OCI-LY3 (cell line): ENCODE measurements around the gene EYS.

Source experiments
- H2AFZ ChIP-seq: fragments of 200-600, 300-600 bp; shearing (Covaris generic); 2 replicates; pipeline ENCODE4 v1.6.0; 2014; ENCODE audit warnings: antibody characterized with exemption, low read depth, low read length
- H3K27ac ChIP-seq: fragments of 200-600, 300-600 bp; sonication (generic); 2 replicates; pipeline ENCODE4 v1.5.1; 2014; ENCODE audit warnings: mild to moderate bottlenecking, low read length, moderate library complexity, mixed read lengths
- H3K27me3 ChIP-seq: fragments of 200-600, 300-600 bp; sonication (generic); 2 replicates; pipeline ENCODE4 v1.6.1; 2014; ENCODE audit warnings: low read depth, low read length, mixed read lengths
- H3K36me3 ChIP-seq: fragments of 200-600, 300-600 bp; sonication (generic); replicated peaks from 2 replicates; pipeline ENCODE3; 2014; ENCODE audit warnings: low read depth, low read length, mixed read lengths
- H3K4me1 ChIP-seq: fragments of 300-600, 200-600 bp; sonication (generic); 2 replicates; pipeline ENCODE4 v1.6.1; 2014; ENCODE audit warnings: low read length, mixed read lengths
- H3K4me2 ChIP-seq: fragments of 200-600, 300-600 bp; sonication (generic); 2 replicates; pipeline ENCODE4 v1.6.1; 2014; ENCODE audit warnings: low read length, mixed read lengths
- H3K4me3 ChIP-seq: fragments of 300-600, 200-600 bp; sonication (generic); 2 replicates; pipeline ENCODE4 v1.5.1; 2014; ENCODE audit warnings: antibody characterized with exemption, mild to moderate bottlenecking, low read length, moderate library complexity
- H3K79me2 ChIP-seq: fragments of 300-600, 200-600 bp; shearing (Covaris generic); 2 replicates; pipeline ENCODE4 v1.6.1; 2014; ENCODE audit warnings: mild to moderate bottlenecking, low read length, mixed read lengths
- H3K9ac ChIP-seq: fragments of 300-600, 200-600 bp; shearing (Covaris generic); 2 replicates; pipeline ENCODE4 v1.6.0; 2014; ENCODE audit warnings: mild to moderate bottlenecking, low read length, moderate library complexity
- H3K9me3 ChIP-seq: fragments of 200-600, 300-600 bp; shearing (Covaris generic); 2 replicates; pipeline ENCODE4 v1.6.1; 2014; ENCODE audit warnings: low read length, mixed read lengths; ENCODE audit not compliant: insufficient read depth
- H4K20me1 ChIP-seq: fragments of 200-600, 300-600 bp; sonication (generic); 2 replicates; pipeline ENCODE4 v1.6.1; 2016; ENCODE audit warnings: low read length, mixed read lengths; ENCODE audit not compliant: insufficient read depth
- CTCF ChIP-seq: fragments of 200-600, 300-600 bp; sonication (generic); IDR thresholded peaks from 2 replicates; pipeline ENCODE4 v1.5.1; 2014; ENCODE audit warnings: antibody characterized with exemption, low read length, low read depth
- EZH2phosphoT487 ChIP-seq: fragments of 200-600 bp; shearing (Covaris generic); IDR thresholded peaks from 2 replicates; pipeline ENCODE4 v1.6.1; 2018; ENCODE audit warnings: antibody characterized with exemption, mixed run types, low read depth

Gene EYS

GRCh38 chr6:64428186-64428585, 1278.8 kb downstream of the EYS start:
- Histone ChIP-seq H3K4me3 (no peak overlapping the region), H3K4me2 (no peak overlapping the region), H3K36me3 (no peaks in the 10 kb centered on the region), H3K79me2 (no peaks in the 10 kb centered on the region), H3K9ac (no peak overlapping the region), H2AFZ (no peak overlapping the region), H3K4me1 (no peaks in the 10 kb centered on the region), H4K20me1 (no peaks in the 10 kb centered on the region), H3K27ac (no peak overlapping the region), H3K27me3 (no peaks in the 10 kb centered on the region), H3K9me3 (no peaks in the 10 kb centered on the region)
- no peak for TF ChIP-seq EZH2phosphoT487
- no peak for TF ChIP-seq CTCF

- Histone ChIP-seq H3K27ac (no peak overlapping the region), H3K9me3 (peaks cover 12% of the 10 kb centered on the region)
- TF ChIP-seq CTCF (no peak), EZH2phosphoT487 (no peak)
Measured at GRCh38 chr6:64415926-64416325, 1291.1 kb downstream of the EYS start.

GRCh38 chr6:64411226-64411625, 1295.8 kb downstream of the EYS start:
- no peak overlapping the region for H3K9ac ChIP-seq
- TF ChIP-seq EZH2phosphoT487 = no peak
- TF ChIP-seq CTCF = no peak
- H3K4me3 ChIP-seq = no peak overlapping the region
- no peaks in the 10 kb centered on the region for H3K79me2 ChIP-seq
- no peaks in the 10 kb centered on the region for H3K27me3 ChIP-seq
- no peaks in the 10 kb centered on the region for H3K4me1 ChIP-seq
- H3K9me3 ChIP-seq = no peaks in the 10 kb centered on the region
- no peaks in the 10 kb centered on the region for H4K20me1 ChIP-seq
- H3K4me2 ChIP-seq = no peak overlapping the region
- H3K27ac ChIP-seq = no peak overlapping the region
- no peak overlapping the region for H2AFZ ChIP-seq
- H3K36me3 ChIP-seq = no peaks in the 10 kb centered on the region

More at GRCh38 chr6:64415926-64416325, 1291.1 kb downstream of the EYS start:
- Histone ChIP-seq H3K4me1 (no peaks in the 10 kb centered on the region), H3K79me2 (no peaks in the 10 kb centered on the region), H3K9ac (no peak overlapping the region), H3K36me3 (no peaks in the 10 kb centered on the region), H4K20me1 (no peaks in the 10 kb centered on the region), H3K4me3 (no peak overlapping the region), H3K4me2 (no peak overlapping the region), H2AFZ (no peak overlapping the region), H3K27me3 (no peaks in the 10 kb centered on the region)

GRCh38 chr6:64409948-64410347, 1297.1 kb downstream of the EYS start:
- no peaks in the 10 kb centered on the region for H3K36me3 ChIP-seq
- no peak overlapping the region for H3K4me3 ChIP-seq

GRCh38 chr6:64404396-64404795, 1302.6 kb downstream of the EYS start:
- no peak overlapping the region for H3K4me3 ChIP-seq
- no peak overlapping the region for H3K27ac ChIP-seq
- TF ChIP-seq EZH2phosphoT487 (no peak), CTCF (no peak)
- no peaks in the 10 kb centered on the region for H3K36me3 ChIP-seq
- no peak overlapping the region for H3K4me2 ChIP-seq
- no peaks in the 10 kb centered on the region for H4K20me1 ChIP-seq
- H3K79me2 ChIP-seq = no peaks in the 10 kb centered on the region
- H3K9me3 ChIP-seq = no peaks in the 10 kb centered on the region
- H3K4me1 ChIP-seq = no peaks in the 10 kb centered on the region
- H3K9ac ChIP-seq = no peak overlapping the region
- H3K27me3 ChIP-seq = no peaks in the 10 kb centered on the region
- H2AFZ ChIP-seq = no peak overlapping the region

More at GRCh38 chr6:64409948-64410347, 1297.1 kb downstream of the EYS start:
- Histone ChIP-seq H3K27me3 (no peaks in the 10 kb centered on the region), H3K27ac (no peak overlapping the region), H3K4me1 (no peaks in the 10 kb centered on the region), H3K4me2 (no peak overlapping the region), H3K9ac (no peak overlapping the region), H2AFZ (no peak overlapping the region), H3K79me2 (no peaks in the 10 kb centered on the region), H4K20me1 (no peaks in the 10 kb centered on the region), H3K9me3 (no peaks in the 10 kb centered on the region)
- TF ChIP-seq EZH2phosphoT487 = no peak
